ENCODE data around the gene WLS.

GRCh38 chr1:68273530-68273929 is 41.2 kb upstream of the WLS start:
- TF ChIP-seq CTCF (IDR thresholded peaks at IDR 0.05) (no peak), POLR2A (IDR thresholded peaks at IDR 0.05) (no peak)

Measured in vagina (tissue), 2 donors.